K562 (cell line): ENCODE measurements around the gene WASF3. TPM values are rescaled to one million over a fixed set of nuclear protein-coding genes. Genes with fewer than 3 reads are reported as not detected.

ENCODE experiments used
- ATAC-seq: fragments of 200-7000 bp; cut with Tn5 transposase; 3 replicates; pipeline ENCODE4 v1.9.1; 2020; ENCODE audit warnings: moderate library complexity
- BruUV-seq: library from RNA; stranded (reverse); fragments of 400-500 nt; replicated peaks from 2 replicates; lab custom pipeline; 2021; lab: Mats Ljungman, UMichigan
- CTCF ChIA-PET: fragments of 300-600 bp; formaldehyde crosslinking; extraction: SDS; loops from one replicate; lab custom pipeline; 2021; ENCODE audit warnings: low intra/inter-chr PET ratio; lab: Yijun Ruan, JAX
- POLR2A ChIA-PET: fragments of 300-600, 350-650 bp; sonication (Branson Sonifier 250); formaldehyde crosslinking; extraction: SDS; loops from one replicate; lab custom pipeline; 2021; ENCODE audit warnings: antibody characterized with exemption, inconsistent platforms; lab: Yijun Ruan, JAX
- DNase-seq, 4 experiments: peaks; one replicate each; pipeline versions ENCODE4 v3.0.0 to v3.0.0-alpha.2; 2011 to 2018; ENCODE audit warnings: low spot score in 3 of 4, mixed read lengths in 3 of 4; ENCODE audit errors: extremely low read depth in 1 of 4
- FAIRE-seq: peaks from 2 replicates; lab custom pipeline; 2011; peaks lifted over from hg19 to GRCh38; lab: Jason Lieb, UNC
- H2AFZ ChIP-seq: 2 replicates; pipeline ENCODE4 v1.6.0; 2011; ENCODE audit warnings: low read depth, low read length, control low read depth, inconsistent platforms
- H3K27ac ChIP-seq: fragments of 200-600 bp; 3 replicates; pipeline ENCODE4 v1.8.0; 2011; ENCODE audit warnings: low read depth, mild to moderate bottlenecking, control low read depth, inconsistent platforms, low read length, moderate library complexity, mixed read lengths; ENCODE audit errors: extremely low read depth
- H3K27me3 ChIP-seq, 2 experiments: fragments of 300-600 bp in 1 of 2; 2 replicates in 1 of 2; 3 replicates in 1 of 2; pipeline versions ENCODE4 v1.6.0 to v1.8.0; 2011; ENCODE audit warnings: inconsistent platforms in 2 of 2, low read length in 2 of 2, mild to moderate bottlenecking in 1 of 2, mixed read lengths in 1 of 2, moderate library complexity in 1 of 2; ENCODE audit not compliant: control insufficient read depth in 2 of 2, insufficient read depth in 2 of 2
- H3K36me3 ChIP-seq: fragments of 300-600 bp; 3 replicates; pipeline ENCODE4 v1.8.0; 2011; ENCODE audit warnings: mild to moderate bottlenecking, low read length, inconsistent platforms; ENCODE audit not compliant: control insufficient read depth, insufficient read depth
- H3K4me1 ChIP-seq, 2 experiments: fragments of 200-600 bp in 1 of 2; replicated peaks in 1 of 2; 2 replicates in 1 of 2; 3 replicates in 1 of 2; pipeline versions ENCODE4 v1.5.1 to v1.8.0; 2011; ENCODE audit warnings: inconsistent platforms in 2 of 2, low read length in 2 of 2, mild to moderate bottlenecking in 1 of 2, mixed read lengths in 1 of 2, moderate library complexity in 1 of 2; ENCODE audit not compliant: control insufficient read depth in 2 of 2, insufficient read depth in 2 of 2
- H3K4me2 ChIP-seq: 2 replicates; pipeline ENCODE4 v1.6.1; 2011; ENCODE audit warnings: low read length, control low read depth, inconsistent platforms, mixed read lengths; ENCODE audit not compliant: insufficient read depth
- H3K4me3 ChIP-seq: fragments of 200-600 bp; sonication (generic), shearing (Covaris generic); 2 replicates; pipeline ENCODE4 v1.5.1; 2016; ENCODE audit warnings: control low read depth, inconsistent platforms
- H3K79me2 ChIP-seq: fragments of 200-600 bp; 3 replicates; pipeline ENCODE4 v1.8.0; 2011; ENCODE audit warnings: low read length, inconsistent platforms; ENCODE audit not compliant: control insufficient read depth, insufficient read depth
- H3K9ac ChIP-seq, 2 experiments: 2 replicates each; pipeline versions ENCODE4 v1.6.0 to v1.6.1; 2011; ENCODE audit warnings: low read depth in 2 of 2, low read length in 2 of 2, control low read depth in 1 of 2, inconsistent platforms in 1 of 2, mild to moderate bottlenecking in 1 of 2, mixed read lengths in 1 of 2; ENCODE audit not compliant: insufficient read depth in 1 of 2
- H3K9me1 ChIP-seq: one replicate; pipeline ENCODE4 v1.6.0; 2011; ENCODE audit warnings: inconsistent platforms, mild to moderate bottlenecking, low read length, moderate library complexity; ENCODE audit not compliant: control insufficient read depth, insufficient read depth
- H3K9me3 ChIP-seq: replicated peaks from 2 replicates; pipeline ENCODE4 v1.5.1; 2011; ENCODE audit warnings: low read depth, low read length, inconsistent platforms; ENCODE audit not compliant: control insufficient read depth, insufficient read depth
- H4K20me1 ChIP-seq: replicated peaks from 2 replicates; pipeline ENCODE4 v1.6.1; 2011; ENCODE audit warnings: low read length, inconsistent platforms, mixed read lengths; ENCODE audit not compliant: control insufficient read depth, insufficient read depth
- BMI1 ChIP-seq: fragments of 150-350 bp; IDR thresholded peaks from 2 replicates; pipeline ENCODE4 v1.6.1; 2014; ENCODE audit warnings: low read length
- CBFB ChIP-seq: sonication (generic); formaldehyde crosslinking; IDR thresholded peaks from 2 replicates; pipeline ENCODE4 v1.4.0; 2020; ENCODE audit warnings: mild to moderate bottlenecking, missing genetic modification reagents
- CHD1 ChIP-seq: fragments of 200-600 bp; sonication (generic); IDR thresholded peaks from one replicate; pipeline ENCODE4 v1.6.1; 2012; ENCODE audit warnings: mild to moderate bottlenecking, moderate library complexity, low read length, inconsistent platforms
- CHD4 ChIP-seq: fragments of 200-600 bp; sonication (generic); IDR thresholded peaks from 3 replicates; pipeline ENCODE4 v1.6.1; 2012; ENCODE audit warnings: low read depth, mild to moderate bottlenecking, mixed read lengths, low read length, inconsistent platforms; ENCODE audit not compliant: insufficient read depth, insufficient replicate concordance, poor library complexity, severe bottlenecking
- CREBBP ChIP-seq: IDR thresholded peaks from one replicate; pipeline ENCODE4 v1.6.1; 2012; ENCODE audit warnings: low read depth, mild to moderate bottlenecking, control low read depth, inconsistent platforms, low read length
- KAT7 ChIP-seq: sonication (generic); formaldehyde crosslinking; IDR thresholded peaks from 2 replicates; pipeline ENCODE4 v1.8.0; 2022; ENCODE audit warnings: missing genetic modification reagents, mild to moderate bottlenecking, borderline replicate concordance
- KDM1A ChIP-seq, 2 experiments: fragments of 450-650 bp; IDR thresholded peaks; 2 replicates each; pipeline ENCODE4 v1.6.1; 2016; ENCODE audit warnings: mild to moderate bottlenecking in 2 of 2
- MCM5 ChIP-seq: fragments of 450-650 bp; IDR thresholded peaks from 2 replicates; pipeline ENCODE4 v1.6.1; 2016; ENCODE audit warnings: low read depth
- RAD21 ChIP-seq, 2 experiments: fragments of 250-450 bp in 1 of 2; fragments of 450-650 bp in 1 of 2; sonication (Bioruptor Pico) in 1 of 2; formaldehyde crosslinking in 1 of 2; IDR thresholded peaks in 1 of 2; conservative IDR thresholded peaks in 1 of 2; 2 replicates each; pipeline versions ENCODE4 v1.4.0 to v1.8.0; 2020 to 2022; ENCODE audit warnings: mild to moderate bottlenecking in 2 of 2, moderate library complexity in 1 of 2
- STAT5A ChIP-seq: IDR thresholded peaks from 2 replicates; pipeline ENCODE4 v1.6.1; 2012; ENCODE audit warnings: low read length, inconsistent platforms, borderline replicate concordance
- ZNF133 ChIP-seq: fragments of 250-450 bp; sonication (Bioruptor Pico); IDR thresholded peaks from 2 replicates; pipeline ENCODE4 v1.4.0; 2020; ENCODE audit warnings: mild to moderate bottlenecking
- ZNF212 ChIP-seq: fragments of 450-650 bp; formaldehyde crosslinking; IDR thresholded peaks from 2 replicates; pipeline ENCODE4 v1.4.0; 2020; ENCODE audit warnings: mild to moderate bottlenecking
- ZNF445 ChIP-seq: fragments of 250-450 bp; sonication (Bioruptor Pico); IDR thresholded peaks from 2 replicates; pipeline ENCODE4 v1.4.0; 2020; ENCODE audit warnings: low read depth, mild to moderate bottlenecking, moderate library complexity
- ZNF830 ChIP-seq: fragments of 250-450 bp; sonication (Bioruptor Pico); IDR thresholded peaks from 2 replicates; pipeline ENCODE4 v1.5.0; 2021; ENCODE audit warnings: mild to moderate bottlenecking
- WGBS: fragments of 100-300 bp; shearing (Covaris generic); methylation state at CpG from one replicate; pipeline ENCODE4 v1.1.6; 2016; ENCODE audit warnings: low coverage, mixed read lengths; ENCODE audit not compliant: insufficient coverage; ENCODE audit errors: missing lambda C conversion rate; 5-methylcytosine and 5-hydroxymethylcytosine counted together
- in situ Hi-C: fragments of 300-500 bp; cut with MboI; formaldehyde crosslinking; loops from 4 replicates; pipeline ENCODE4 v1.15.0; 2018; ENCODE audit warnings: inconsistent platforms, mixed read lengths
- intact Hi-C: fragments of 100-400 bp; cut with micrococcal nuclease; formaldehyde crosslinking; loops from 2 replicates; pipeline ENCODE4 v1.14.2; 2022
- polyA plus RNA-seq, 8 experiments: library from polyadenylated mRNA; depleted of rRNA in 4 of 8; stranded (reverse) in 5 of 8; unstranded in 3 of 8; fragments of >200 nt; fragmentation: Nextera tagmentation in 2 of 8; fragmentation: Illumina TruSeq in 1 of 8; extraction: Ambion mirVana in 2 of 8; extraction: Trizol in 1 of 8; gene quantifications; 2 replicates each; pipeline versions ENCODE4 v1.2.1 to v1.2.3, GENCODE V29; 2011 to 2014; ENCODE audit warnings: inconsistent platforms in 1 of 8, missing spikeins in 1 of 8
- total RNA-seq, 7 experiments: library from RNA; depleted of rRNA in 6 of 7; stranded (reverse); fragments of >200 nt in 6 of 7; fragmentation: Illumina TruSeq in 2 of 7; extraction: Trizol in 2 of 7; gene quantifications; 2 replicates each; pipeline versions ENCODE4 v1.2.1 to v1.2.3, GENCODE V29; 2011 to 2021; ENCODE audit warnings: low replicate concordance in 1 of 7
- TF ChIP-seq, protein P1 (sequence below): fragments of 250-450 bp; sonication (Bioruptor Pico); IDR thresholded peaks from 2 replicates; pipeline ENCODE4 v1.4.0; 2020
- TF ChIP-seq, protein P2 (sequence below): fragments of 250-450 bp; sonication (Bioruptor Pico); IDR thresholded peaks from 2 replicates; pipeline ENCODE4 v1.8.0; 2022; ENCODE audit warnings: moderate library complexity, mild to moderate bottlenecking, inconsistent platforms
- TF ChIP-seq, protein P3 (sequence below): sonication (generic); formaldehyde crosslinking; IDR thresholded peaks from 2 replicates; pipeline ENCODE4 v1.9.0; 2022; ENCODE audit warnings: mild to moderate bottlenecking, missing genetic modification reagents
- TF ChIP-seq, protein P4 (sequence below): fragments of 450-650 bp; formaldehyde crosslinking; IDR thresholded peaks from 2 replicates; pipeline ENCODE4 v1.4.0; 2020; ENCODE audit warnings: mild to moderate bottlenecking, mixed read lengths
- TF ChIP-seq, protein P5 (sequence below): fragments of 450-650 bp; formaldehyde crosslinking; conservative IDR thresholded peaks from 2 replicates; pipeline ENCODE4 v1.4.0; 2022; ENCODE audit warnings: mild to moderate bottlenecking, missing genetic modification characterization

Gene WASF3
- total and polyA plus RNA-seq, 9 of the 15 experiments (the other 6 are each of a cell fraction or from before 2014, with no cell fraction given) = 0.04 to 0.43 (median 0.11) TPM

DNA sequence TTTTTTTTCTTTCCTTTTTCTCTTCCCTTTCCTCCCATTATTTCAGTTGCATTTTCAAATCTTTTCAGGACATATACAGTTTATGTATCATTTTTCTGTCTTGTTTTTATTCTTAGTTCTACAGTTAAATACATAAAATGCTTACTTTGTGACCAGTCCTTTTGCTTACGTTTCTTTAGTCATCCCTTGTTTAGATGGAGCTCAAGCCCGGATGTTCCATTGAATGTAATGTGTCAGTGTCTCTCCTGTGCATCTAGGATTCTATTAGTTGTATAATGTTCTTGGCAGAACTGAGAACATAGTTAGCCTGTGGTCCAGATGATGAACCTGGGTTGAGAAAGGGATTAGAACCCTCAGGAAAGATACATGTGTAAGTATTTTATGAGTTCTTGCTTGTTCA lies 17.8 kb downstream of the WASF3 start:
- FAIRE-seq = no peak
- intact Hi-C loops = no loop called here
- H3K27me3 ChIP-seq = no peaks in the 10 kb centered on the region
- no peak overlapping the region for H3K27ac ChIP-seq
- ChIA-PET CTCF (no interaction called here), POLR2A (interaction anchor here (0.5 kb wide), 1 partner anchor 925 kb away, joined by 5 read pairs; no protein-coding TSS in a partner anchor)
- no peak overlapping the region for H3K9ac ChIP-seq
- DNase-seq = no peak
- H3K79me2 ChIP-seq = no peaks in the 10 kb centered on the region
- no peak overlapping the region for H3K4me3 ChIP-seq
- no peaks in the 10 kb centered on the region for H3K36me3 ChIP-seq
- H3K9me3 ChIP-seq = no peaks in the 10 kb centered on the region
- in situ Hi-C loops = no loop called here
- WGBS = 0% methylated on average over 2 of the region's 2 CpGs
- no TSS peak for BruUV-seq
- H2AFZ ChIP-seq = no peak overlapping the region
- H4K20me1 ChIP-seq = no peaks in the 10 kb centered on the region
- TF ChIP-seq ZNF830 (no peak), RAD21 (CRISPR knock-in tag; conservative IDR thresholded peaks at IDR 0.05 in 1 of 2, IDR thresholded peaks at IDR 0.05 in 1 of 2) (no peak), CHD4 (no peak), KAT7 (CRISPR knock-in tag) (no peak), STAT5A (no peak), BMI1 (no peak), ZNF445 (CRISPR knock-in tag) (no peak), CREBBP (no peak), CHD1 (no peak), KDM1A (IDR thresholded peaks at IDR 0.05) (no peak), CBFB (CRISPR knock-in tag) (no peak), MCM5 (no peak), ZNF212 (CRISPR knock-in tag) (no peak), ZNF133 (CRISPR knock-in tag) (no peak)
- TF ChIP-seq, protein P1, sequence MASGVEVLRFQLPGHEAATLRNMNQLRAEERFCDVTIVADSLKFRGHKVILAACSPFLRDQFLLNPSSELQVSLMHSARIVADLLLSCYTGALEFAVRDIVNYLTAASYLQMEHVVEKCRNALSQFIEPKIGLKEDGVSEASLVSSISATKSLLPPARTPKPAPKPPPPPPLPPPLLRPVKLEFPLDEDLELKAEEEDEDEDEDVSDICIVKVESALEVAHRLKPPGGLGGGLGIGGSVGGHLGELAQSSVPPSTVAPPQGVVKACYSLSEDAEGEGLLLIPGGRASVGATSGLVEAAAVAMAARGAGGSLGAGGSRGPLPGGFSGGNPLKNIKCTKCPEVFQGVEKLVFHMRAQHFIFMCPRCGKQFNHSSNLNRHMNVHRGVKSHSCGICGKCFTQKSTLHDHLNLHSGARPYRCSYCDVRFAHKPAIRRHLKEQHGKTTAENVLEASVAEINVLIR = no peak
- TF ChIP-seq, protein P2, sequence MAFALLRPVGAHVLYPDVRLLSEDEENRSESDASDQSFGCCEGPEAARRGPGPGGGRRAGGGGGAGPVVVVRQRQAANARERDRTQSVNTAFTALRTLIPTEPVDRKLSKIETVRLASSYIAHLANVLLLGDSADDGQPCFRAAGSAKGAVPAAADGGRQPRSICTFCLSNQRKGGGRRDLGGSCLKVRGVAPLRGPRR (CRISPR knock-in tag) = no peak
- TF ChIP-seq, protein P3, sequence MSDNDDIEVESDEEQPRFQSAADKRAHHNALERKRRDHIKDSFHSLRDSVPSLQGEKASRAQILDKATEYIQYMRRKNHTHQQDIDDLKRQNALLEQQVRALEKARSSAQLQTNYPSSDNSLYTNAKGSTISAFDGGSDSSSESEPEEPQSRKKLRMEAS (CRISPR knock-in tag) = no peak
- TF ChIP-seq, protein P4, sequence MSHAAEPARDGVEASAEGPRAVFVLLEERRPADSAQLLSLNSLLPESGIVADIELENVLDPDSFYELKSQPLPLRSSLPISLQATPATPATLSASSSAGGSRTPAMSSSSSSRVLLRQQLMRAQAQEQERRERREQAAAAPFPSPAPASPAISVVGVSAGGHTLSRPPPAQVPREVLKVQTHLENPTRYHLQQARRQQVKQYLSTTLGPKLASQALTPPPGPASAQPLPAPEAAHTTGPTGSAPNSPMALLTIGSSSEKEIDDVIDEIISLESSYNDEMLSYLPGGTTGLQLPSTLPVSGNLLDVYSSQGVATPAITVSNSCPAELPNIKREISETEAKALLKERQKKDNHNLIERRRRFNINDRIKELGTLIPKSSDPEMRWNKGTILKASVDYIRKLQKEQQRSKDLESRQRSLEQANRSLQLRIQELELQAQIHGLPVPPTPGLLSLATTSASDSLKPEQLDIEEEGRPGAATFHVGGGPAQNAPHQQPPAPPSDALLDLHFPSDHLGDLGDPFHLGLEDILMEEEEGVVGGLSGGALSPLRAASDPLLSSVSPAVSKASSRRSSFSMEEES (CRISPR knock-in tag) = no peak
- TF ChIP-seq, protein P5, sequence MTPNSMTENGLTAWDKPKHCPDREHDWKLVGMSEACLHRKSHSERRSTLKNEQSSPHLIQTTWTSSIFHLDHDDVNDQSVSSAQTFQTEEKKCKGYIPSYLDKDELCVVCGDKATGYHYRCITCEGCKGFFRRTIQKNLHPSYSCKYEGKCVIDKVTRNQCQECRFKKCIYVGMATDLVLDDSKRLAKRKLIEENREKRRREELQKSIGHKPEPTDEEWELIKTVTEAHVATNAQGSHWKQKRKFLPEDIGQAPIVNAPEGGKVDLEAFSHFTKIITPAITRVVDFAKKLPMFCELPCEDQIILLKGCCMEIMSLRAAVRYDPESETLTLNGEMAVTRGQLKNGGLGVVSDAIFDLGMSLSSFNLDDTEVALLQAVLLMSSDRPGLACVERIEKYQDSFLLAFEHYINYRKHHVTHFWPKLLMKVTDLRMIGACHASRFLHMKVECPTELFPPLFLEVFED (CRISPR knock-in tag) = no peak
- ATAC-seq = no peak
- no peaks in the 10 kb centered on the region for H3K4me1 ChIP-seq
- H3K4me2 ChIP-seq = no peak overlapping the region
- H3K9me1 ChIP-seq = no peaks in the 10 kb centered on the region
